C4-2B (cell line): Measurements from ENCODE around the gene PIP4K2C.

ENCODE experiments used
- H3K27ac ChIP-seq: fragments of 450-650 bp; 2 replicates; pipeline ENCODE4 v1.5.1; 2017
- ZFX ChIP-seq: fragments of 450-650 bp; IDR thresholded peaks from 2 replicates; pipeline ENCODE4 v1.6.1; 2017
- TF ChIP-seq, protein P1 (sequence below): fragments of 450-650 bp; conservative IDR thresholded peaks from 2 replicates; pipeline ENCODE4 v1.5.1; 2017; ENCODE audit warnings: mild to moderate bottlenecking

PIP4K2C gene

DNA sequence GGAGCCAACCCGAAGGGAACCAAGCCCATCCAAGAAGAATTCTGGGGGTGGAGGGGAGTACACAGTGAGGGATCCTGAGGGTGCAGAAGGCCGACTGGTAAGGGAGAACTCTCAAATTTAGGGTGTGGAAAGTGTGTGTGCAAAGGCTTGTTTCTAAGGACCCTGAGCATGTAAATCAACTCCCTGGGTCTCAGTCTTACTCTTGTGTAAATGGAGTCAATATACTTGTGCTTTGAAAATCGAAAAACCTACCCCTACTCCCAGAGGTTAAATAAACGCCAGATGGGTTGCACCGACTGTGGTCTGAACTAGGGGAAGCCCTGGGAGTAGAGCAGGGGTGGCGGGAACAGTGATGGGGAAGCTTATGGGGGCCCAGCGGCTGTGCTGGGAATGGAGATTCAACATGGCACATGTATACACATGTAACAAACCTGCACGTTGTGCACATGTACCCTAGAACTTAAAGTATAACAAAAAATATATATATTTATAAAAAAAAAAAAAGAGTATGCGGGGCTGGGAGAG, 36.0 kb downstream of the PIP4K2C start:
- H3K27ac ChIP-seq: no peak overlapping the region
- TF ChIP-seq, protein P1, sequence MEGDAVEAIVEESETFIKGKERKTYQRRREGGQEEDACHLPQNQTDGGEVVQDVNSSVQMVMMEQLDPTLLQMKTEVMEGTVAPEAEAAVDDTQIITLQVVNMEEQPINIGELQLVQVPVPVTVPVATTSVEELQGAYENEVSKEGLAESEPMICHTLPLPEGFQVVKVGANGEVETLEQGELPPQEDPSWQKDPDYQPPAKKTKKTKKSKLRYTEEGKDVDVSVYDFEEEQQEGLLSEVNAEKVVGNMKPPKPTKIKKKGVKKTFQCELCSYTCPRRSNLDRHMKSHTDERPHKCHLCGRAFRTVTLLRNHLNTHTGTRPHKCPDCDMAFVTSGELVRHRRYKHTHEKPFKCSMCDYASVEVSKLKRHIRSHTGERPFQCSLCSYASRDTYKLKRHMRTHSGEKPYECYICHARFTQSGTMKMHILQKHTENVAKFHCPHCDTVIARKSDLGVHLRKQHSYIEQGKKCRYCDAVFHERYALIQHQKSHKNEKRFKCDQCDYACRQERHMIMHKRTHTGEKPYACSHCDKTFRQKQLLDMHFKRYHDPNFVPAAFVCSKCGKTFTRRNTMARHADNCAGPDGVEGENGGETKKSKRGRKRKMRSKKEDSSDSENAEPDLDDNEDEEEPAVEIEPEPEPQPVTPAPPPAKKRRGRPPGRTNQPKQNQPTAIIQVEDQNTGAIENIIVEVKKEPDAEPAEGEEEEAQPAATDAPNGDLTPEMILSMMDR: no peak
- no peak for TF ChIP-seq ZFX

DNA sequence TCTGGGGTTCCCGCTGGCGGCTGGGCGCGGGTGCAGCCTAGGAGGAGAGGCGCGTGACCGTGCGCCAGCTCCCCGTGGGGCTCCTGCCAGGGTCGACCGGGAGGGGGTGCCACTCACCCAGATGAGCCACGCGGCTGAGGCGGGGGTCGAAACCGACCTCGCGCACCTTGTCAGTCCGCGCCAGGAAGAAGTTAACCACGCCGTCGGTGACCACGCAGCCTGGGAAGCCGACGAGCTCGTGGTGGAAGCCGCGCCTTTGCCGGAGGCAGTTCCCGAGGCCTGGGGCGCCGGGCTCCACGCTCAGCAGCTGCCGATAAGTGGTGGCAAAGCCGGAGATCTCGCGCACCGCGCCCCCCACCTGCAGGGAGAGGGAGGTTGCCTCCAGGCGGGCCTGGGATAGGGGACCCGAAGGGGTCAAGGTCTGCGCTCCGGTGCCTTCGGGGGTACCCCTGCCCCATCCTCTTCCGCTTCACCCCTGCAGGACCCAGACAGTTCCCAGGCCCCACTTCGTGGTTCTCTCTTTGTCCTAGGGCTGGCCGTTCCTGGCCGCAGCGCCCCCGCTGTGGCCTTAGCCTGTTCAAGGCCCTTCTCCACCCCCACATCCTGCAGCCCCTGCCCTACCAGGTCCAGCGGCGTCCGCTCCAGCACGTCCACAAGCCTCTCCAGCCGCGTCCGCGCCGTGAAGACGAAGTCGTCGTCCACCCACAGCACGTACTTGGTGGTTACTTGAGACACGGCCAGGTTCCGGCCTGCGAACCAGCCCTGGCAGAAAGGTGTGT, 36.7 kb downstream of the PIP4K2C start:
- TF ChIP-seq, protein P1: no peak
- no peak for TF ChIP-seq ZFX
- no peak overlapping the region for H3K27ac ChIP-seq

DNA sequence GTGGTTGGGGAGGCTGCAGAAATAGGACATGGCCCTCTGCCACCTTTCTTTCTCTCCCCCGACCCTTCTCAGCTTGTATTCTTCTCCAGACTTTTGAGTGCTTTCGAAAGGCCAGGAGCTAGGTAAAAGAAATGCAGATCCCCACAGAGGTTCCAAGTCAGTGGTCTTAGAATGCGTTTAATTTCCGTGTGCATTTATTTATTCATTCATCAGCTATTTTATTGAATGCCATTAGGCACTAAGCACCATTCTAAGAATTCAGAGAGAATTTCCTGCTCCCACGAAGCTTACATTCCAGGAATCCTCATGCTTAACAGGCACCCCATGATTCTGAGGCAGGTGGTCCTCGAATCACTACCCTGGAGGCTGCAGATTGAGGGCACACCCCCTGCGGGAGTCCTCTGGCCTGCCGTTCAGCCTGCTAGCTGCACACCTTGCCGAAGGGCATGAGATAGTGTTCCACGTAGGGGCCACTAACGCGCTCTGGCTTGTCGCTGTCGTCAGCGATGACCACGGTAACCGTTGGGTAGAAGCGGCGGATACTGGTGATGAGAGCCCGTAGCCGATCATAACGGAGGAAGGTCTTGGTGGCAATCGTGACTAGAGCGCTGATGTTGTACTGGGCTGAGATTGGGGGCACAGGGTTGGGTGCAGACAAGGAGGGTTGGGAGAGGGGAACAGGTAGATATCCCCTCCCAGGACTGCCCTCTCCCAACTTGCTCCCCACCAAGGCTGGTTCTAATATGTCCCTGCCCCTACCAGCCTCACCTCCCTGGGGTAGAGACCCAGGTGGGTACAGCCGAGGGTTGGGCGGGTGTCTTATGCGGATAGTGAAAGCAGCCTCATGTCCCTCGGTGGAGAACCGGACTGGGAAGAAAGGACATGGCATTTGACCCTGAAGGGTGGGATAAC, 37.5 kb downstream of the PIP4K2C start:
- no peak for TF ChIP-seq ZFX
- TF ChIP-seq, protein P1: no peak
- no peak overlapping the region for H3K27ac ChIP-seq

DNA sequence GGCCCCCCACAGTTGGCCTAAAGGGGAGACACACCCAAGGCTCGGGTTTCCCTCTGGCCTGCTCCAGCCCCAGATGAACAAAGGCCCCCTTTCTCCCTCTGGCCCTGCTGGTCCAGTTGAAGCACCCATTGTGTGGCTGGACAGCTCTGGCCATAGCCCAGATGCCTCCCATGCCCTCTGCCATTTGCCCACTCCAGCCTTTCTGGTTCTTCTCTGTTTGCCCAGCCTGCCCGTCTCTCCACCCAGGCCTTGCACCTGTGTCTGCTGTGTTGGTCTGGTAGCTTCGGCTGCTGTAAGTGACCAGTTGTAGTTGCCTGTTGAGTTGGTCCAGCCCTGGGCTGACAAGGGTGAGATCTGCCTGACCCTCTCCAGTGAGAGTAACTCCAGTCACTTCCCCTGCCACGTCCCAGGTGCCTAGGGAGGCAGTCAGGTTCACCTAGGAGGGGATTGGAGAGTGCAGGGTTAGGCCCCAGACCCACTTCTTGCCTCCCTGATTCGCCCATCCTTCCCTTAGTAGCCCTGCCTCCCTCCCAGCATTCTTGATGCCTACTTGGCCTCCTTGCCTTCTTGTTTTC, 39.0 kb downstream of the PIP4K2C start:
- TF ChIP-seq, protein P1: no peak
- TF ChIP-seq ZFX: no peak
- H3K27ac ChIP-seq: no peak overlapping the region

DNA sequence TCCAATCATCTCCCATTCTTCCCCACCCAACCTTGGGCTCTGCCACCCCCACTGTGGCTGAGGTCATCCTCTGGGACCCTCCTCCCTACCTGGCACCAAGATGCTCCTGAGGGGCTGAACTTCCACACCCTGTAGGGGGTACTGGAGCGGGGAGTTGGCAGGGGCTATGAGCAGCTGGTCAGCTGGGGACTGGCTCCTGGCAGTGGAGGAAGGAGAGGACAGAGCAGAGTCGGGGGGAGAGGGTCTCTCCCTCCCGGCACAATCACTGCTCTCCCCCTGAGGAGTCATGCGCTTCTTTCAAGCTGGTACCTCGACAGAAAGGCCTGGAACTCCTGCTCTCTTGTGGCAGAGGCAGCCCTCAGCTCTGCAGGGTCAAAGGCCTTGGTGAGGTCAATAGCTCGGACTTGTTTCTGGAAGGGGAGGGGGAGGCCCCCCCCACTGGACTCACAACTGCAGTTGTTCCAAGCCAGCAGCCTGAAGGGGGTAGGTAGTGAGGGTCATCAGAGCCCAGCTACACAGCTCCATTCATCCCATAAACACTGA, 40.0 kb downstream of the PIP4K2C start:
- no peak overlapping the region for H3K27ac ChIP-seq

DNA sequence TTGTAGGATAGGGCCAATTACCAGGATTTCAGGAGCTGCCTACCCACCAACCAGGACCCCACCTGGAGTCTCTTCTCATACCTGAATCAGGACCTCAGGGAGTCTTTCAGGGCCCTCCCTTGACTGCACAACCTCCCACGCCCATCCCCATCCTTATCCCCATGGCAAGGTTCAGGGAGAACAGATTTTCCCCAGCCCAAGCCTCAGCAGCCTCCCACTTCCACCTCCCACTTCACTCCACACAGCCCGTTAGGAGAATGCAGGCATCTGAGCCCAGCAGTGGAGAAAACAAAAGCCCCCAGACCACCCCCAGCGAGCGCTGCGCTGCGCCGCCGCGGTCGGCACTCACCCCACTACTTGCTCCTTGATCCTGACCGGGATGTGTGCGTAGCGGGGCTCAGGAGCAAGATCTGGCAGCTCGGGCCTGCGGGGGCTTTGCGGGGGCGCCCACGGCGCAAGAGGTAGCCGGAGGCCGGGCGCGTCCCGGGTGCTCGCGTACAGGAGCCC, 40.6 kb downstream of the PIP4K2C start:
- TF ChIP-seq ZFX: no peak
- no peak overlapping the region; the same call in 1 of the 2 replicates for H3K27ac ChIP-seq

More for the DNA sequence above, 40.0 kb downstream of the PIP4K2C start:
- TF ChIP-seq ZFX: no peak
- TF ChIP-seq, protein P1: no peak
